ENCODE measurements around the gene SLCO3A1. TPM values are rescaled to one million over a fixed set of nuclear protein-coding genes. Genes with fewer than 3 reads are reported as not detected.

SLCO3A1 gene
- total RNA-seq, 4 donors from 2014 or later = 4.4 to 66.2 (median 5.1) TPM

DNA sequence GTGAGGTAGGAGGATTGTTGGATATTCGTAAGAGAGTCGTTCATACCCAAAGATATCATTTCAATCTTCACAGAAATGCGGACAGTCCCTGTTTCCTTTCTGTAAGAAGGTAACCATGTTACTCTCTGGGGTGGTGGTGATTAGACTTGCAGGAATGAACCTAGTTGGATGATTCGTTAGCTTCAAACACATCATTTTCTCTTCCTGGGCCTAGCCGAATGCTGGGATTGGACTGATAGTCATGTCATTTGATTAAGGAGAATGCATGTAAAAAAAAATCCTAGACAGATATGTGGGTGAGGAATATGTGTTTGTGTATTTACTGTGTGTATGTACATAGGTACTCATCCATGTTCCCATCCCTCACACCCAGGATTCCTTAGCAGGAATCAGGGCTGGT lies 12.4 kb downstream of the SLCO3A1 start:
- Histone ChIP-seq H3K4me1 (peaks cover 14 to 54% (median 20%) of the 10 kb centered on the region in 4 donors), H3K9me3 (no peaks in the 10 kb centered on the region), H3K4me3 (no peak overlapping the region), H3K27ac (peak overlapping the region; percentile 60 to 85 (median 70)), H3K27me3 (no peaks in the 10 kb centered on the region), H3K36me3 (no peaks in the 10 kb centered on the region)
- no peak for TF ChIP-seq EP300 (IDR thresholded peaks at IDR 0.05; ENCODE audit: low read depth)
- no peak for TF ChIP-seq POLR2A (IDR thresholded peaks at IDR 0.05)
- TF ChIP-seq POLR2AphosphoS5 (IDR thresholded peaks at IDR 0.05) = no peak
- TF ChIP-seq CTCF (IDR thresholded peaks at IDR 0.05) = no peak
- in situ Hi-C loops (cut with MboI; ENCODE audit: low pct_ligation_motif_present in 1 of 4, low pct_unique_long_range_greater_than_20kb in 1 of 4, low sequenced_read_pairs in 3 of 4) = loop anchor here in 1 of 4 donors (25.0 kb wide), 1 partner anchor 96 kb away; no protein-coding TSS in a partner anchor
- 57 to 67% methylated on average over 5 of the region's 5 CpGs for WGBS, 2 donors (ENCODE audit: low coverage in 1 of 2)
- no peak for DNase-seq
- intact Hi-C loops (cut with DNase I; ENCODE audit: low total_unique reads) = no loop called here

- 26 to 45% methylated on average over 6 of the region's 6 CpGs for WGBS, 2 donors (ENCODE audit: low coverage in 1 of 2)
- no peak overlapping the region for H3K4me3 ChIP-seq
- no peak for TF ChIP-seq POLR2AphosphoS5 (IDR thresholded peaks at IDR 0.05)
- TF ChIP-seq CTCF (IDR thresholded peaks at IDR 0.05) = no peak
- TF ChIP-seq EP300 (IDR thresholded peaks at IDR 0.05; ENCODE audit: low read depth) = no peak
- no peak for TF ChIP-seq POLR2A (IDR thresholded peaks at IDR 0.05)
- peak overlapping the region; percentile 60 to 85 (median 70) for H3K27ac ChIP-seq
- intact Hi-C loops (cut with DNase I; ENCODE audit: low total_unique reads) = no loop called here
- peaks cover 14 to 53% (median 19%) of the 10 kb centered on the region in 4 donors for H3K4me1 ChIP-seq
- no peaks in the 10 kb centered on the region for H3K27me3 ChIP-seq
- in situ Hi-C loops (cut with MboI; ENCODE audit: low pct_ligation_motif_present in 1 of 4, low pct_unique_long_range_greater_than_20kb in 1 of 4, low sequenced_read_pairs in 3 of 4) = loop anchor here in 1 of 4 donors (25.0 kb wide), 1 partner anchor 96 kb away; no protein-coding TSS in a partner anchor
- no peaks in the 10 kb centered on the region for H3K9me3 ChIP-seq
- H3K36me3 ChIP-seq = no peaks in the 10 kb centered on the region
- DNase-seq = no peak
Observed at GRCh38 chr15:91866371-91866905, 12.9 kb downstream of the SLCO3A1 start.

DNA sequence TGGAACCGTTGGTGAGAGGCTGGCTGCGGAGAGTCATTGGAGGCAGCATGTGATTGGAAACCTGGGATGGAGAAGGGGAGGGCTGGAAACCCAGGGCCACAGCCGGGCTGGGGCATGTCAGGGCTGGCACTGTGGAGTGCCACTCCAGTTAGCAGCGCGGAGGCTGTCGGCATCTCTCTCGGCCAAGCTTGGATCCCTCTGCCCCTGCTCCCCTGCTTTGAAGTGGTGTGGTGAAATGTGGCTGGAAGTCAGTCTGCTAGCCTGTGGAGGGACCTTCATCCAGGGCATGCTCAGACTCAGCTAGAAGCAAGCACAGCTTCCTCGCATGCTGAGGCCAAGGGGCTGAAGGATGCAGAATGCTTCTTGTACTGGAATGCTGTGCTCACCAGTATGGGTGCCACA lies 13.5 kb downstream of the SLCO3A1 start:
- H3K4me3 ChIP-seq = no peak overlapping the region
- H3K27me3 ChIP-seq = no peaks in the 10 kb centered on the region
- no peak for DNase-seq
- 68 to 83% methylated on average over 2 to 8 of the region's 8 CpGs for WGBS, 2 donors (ENCODE audit: low coverage in 1 of 2)
- H3K36me3 ChIP-seq = no peaks in the 10 kb centered on the region
- H3K9me3 ChIP-seq = no peaks in the 10 kb centered on the region
- H3K4me1 ChIP-seq = peaks cover 14 to 50% (median 17%) of the 10 kb centered on the region in 4 donors
- TF ChIP-seq POLR2A (IDR thresholded peaks at IDR 0.05) (no peak), EP300 (IDR thresholded peaks at IDR 0.05; ENCODE audit: low read depth) (no peak), CTCF (IDR thresholded peaks at IDR 0.05) (no peak), POLR2AphosphoS5 (IDR thresholded peaks at IDR 0.05) (no peak)
- in situ Hi-C loops (cut with MboI; ENCODE audit: low pct_ligation_motif_present in 1 of 4, low pct_unique_long_range_greater_than_20kb in 1 of 4, low sequenced_read_pairs in 3 of 4) (loop anchor here in 1 of 4 donors (25.0 kb wide), 1 partner anchor 95 kb away; no protein-coding TSS in a partner anchor), intact Hi-C loops (cut with DNase I; ENCODE audit: low total_unique reads) (no loop called here)
- peak overlapping the region; percentile 60 to 85 (median 70) for H3K27ac ChIP-seq

DNA sequence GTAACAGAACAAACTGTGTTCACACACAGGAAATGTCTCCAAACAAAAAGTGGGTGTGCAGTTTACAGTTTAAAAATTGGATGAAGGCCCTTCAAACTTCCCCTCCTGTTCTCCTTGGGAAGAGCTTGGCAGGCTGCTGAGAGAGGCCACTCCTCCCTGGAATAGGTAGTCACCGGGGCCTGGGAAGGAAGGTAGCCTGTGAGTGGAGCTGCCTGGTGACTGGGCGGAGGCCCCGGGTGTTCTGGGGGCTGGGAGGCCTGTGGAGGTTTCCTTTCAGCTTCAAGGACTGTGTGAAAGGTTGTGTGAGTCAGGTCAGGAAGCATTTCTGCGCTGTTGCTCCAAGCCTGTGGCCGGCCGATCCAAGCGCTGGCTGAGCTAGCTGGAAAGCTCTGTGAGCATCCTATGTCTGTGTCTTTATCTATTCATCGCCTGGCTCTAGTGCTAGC lies 14.1 kb downstream of the SLCO3A1 start:
- Histone ChIP-seq H3K9me3 (no peaks in the 10 kb centered on the region), H3K4me3 (no peak overlapping the region), H3K27ac (peak overlapping the region; percentile 60 to 85 (median 70)), H3K4me1 (peaks cover 14 to 50% (median 17%) of the 10 kb centered on the region in 4 donors), H3K36me3 (no peaks in the 10 kb centered on the region), H3K27me3 (no peaks in the 10 kb centered on the region)
- in situ Hi-C loops (cut with MboI; ENCODE audit: low pct_ligation_motif_present in 1 of 4, low pct_unique_long_range_greater_than_20kb in 1 of 4, low sequenced_read_pairs in 3 of 4) (loop anchor here in 1 of 4 donors (25.0 kb wide), 1 partner anchor 95 kb away; no protein-coding TSS in a partner anchor), intact Hi-C loops (cut with DNase I; ENCODE audit: low total_unique reads) (no loop called here)
- 33% methylated on average over 8 of the region's 8 CpGs; no CpG with 5 or more reads in 1 of the 2 donors for WGBS, 2 donors (ENCODE audit: low coverage in 1 of 2)
- peak; percentile 85 for DNase-seq
- TF ChIP-seq EP300 (IDR thresholded peaks at IDR 0.05; ENCODE audit: low read depth) (no peak), CTCF (IDR thresholded peaks at IDR 0.05) (no peak), POLR2AphosphoS5 (IDR thresholded peaks at IDR 0.05) (peak in 2 of 3 donors; percentile 25 to 39)

Measured in transverse colon (tissue), 4 donors.